ENCODE results near the gene U2AF1L4.

U2AF1L4 gene

DNA sequence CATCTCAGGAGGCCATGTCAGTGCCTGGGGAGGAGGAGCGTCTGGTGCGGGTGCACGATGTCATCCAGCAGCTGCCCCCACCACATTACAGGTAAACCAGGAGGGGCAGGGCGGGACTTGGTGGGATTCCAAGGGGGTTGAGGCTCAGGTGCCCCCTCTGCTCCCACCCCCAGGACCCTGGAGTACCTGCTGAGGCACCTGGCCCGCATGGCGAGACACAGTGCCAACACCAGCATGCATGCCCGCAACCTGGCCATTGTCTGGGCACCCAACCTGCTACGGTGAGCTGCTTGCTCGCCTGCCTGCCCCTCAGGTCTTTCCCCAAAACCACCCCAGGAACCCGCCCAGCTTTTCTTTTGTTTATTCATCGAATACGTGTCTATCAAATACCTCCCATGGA, 37.4 kb upstream of the U2AF1L4 start:
- no peak for DNase-seq

DNA sequence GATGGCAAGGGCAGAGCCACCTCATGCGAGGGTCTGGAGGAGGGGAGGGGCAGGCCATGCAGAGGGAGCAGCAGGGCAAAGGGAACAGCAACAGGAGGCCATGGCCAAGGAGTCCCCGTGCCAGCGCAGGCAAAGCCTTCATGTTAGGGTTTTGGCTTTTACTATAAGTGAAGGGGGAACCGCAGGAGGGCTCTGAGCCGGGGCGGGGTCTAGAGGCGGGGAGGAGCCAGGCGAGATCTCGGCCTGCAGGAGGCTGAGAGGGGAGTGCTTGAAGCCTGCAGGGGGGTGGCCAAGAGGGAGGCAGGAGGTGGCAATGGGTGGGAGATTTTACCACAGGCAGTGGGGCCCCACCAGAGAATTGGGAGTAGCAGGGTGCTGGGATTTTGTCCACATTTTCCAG, 36.4 kb upstream of the U2AF1L4 start:
- Histone ChIP-seq H3K27me3 (no peaks in the 10 kb centered on the region), H3K9me3 (no peaks in the 10 kb centered on the region), H3K27ac (no peak overlapping the region), H3K4me1 (peaks cover 0 to under 1% (median 0%) of the 10 kb centered on the region in 4 donors), H3K36me3 (peaks cover 22 to 92% (median 50%) of the 10 kb centered on the region in 3 donors), H3K4me3 (no peak overlapping the region)
- intact Hi-C loops (cut with DNase I; ENCODE audit: low total_unique reads): no loop called here
- TF ChIP-seq, protein P1, sequence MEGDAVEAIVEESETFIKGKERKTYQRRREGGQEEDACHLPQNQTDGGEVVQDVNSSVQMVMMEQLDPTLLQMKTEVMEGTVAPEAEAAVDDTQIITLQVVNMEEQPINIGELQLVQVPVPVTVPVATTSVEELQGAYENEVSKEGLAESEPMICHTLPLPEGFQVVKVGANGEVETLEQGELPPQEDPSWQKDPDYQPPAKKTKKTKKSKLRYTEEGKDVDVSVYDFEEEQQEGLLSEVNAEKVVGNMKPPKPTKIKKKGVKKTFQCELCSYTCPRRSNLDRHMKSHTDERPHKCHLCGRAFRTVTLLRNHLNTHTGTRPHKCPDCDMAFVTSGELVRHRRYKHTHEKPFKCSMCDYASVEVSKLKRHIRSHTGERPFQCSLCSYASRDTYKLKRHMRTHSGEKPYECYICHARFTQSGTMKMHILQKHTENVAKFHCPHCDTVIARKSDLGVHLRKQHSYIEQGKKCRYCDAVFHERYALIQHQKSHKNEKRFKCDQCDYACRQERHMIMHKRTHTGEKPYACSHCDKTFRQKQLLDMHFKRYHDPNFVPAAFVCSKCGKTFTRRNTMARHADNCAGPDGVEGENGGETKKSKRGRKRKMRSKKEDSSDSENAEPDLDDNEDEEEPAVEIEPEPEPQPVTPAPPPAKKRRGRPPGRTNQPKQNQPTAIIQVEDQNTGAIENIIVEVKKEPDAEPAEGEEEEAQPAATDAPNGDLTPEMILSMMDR (IDR thresholded peaks at IDR 0.05): no peak
- DNase-seq: no peak

More for the DNA sequence above, 37.4 kb upstream of the U2AF1L4 start:
- TF ChIP-seq, protein P1 (IDR thresholded peaks at IDR 0.05): no peak
- Histone ChIP-seq H3K9me3 (no peaks in the 10 kb centered on the region), H3K27ac (no peak overlapping the region), H3K4me1 (no peaks in the 10 kb centered on the region), H3K4me3 (no peak overlapping the region), H3K27me3 (no peaks in the 10 kb centered on the region), H3K36me3 (peaks cover 27 to 99% (median 50%) of the 10 kb centered on the region in 3 donors)
- intact Hi-C loops (cut with DNase I; ENCODE audit: low total_unique reads): no loop called here

DNA sequence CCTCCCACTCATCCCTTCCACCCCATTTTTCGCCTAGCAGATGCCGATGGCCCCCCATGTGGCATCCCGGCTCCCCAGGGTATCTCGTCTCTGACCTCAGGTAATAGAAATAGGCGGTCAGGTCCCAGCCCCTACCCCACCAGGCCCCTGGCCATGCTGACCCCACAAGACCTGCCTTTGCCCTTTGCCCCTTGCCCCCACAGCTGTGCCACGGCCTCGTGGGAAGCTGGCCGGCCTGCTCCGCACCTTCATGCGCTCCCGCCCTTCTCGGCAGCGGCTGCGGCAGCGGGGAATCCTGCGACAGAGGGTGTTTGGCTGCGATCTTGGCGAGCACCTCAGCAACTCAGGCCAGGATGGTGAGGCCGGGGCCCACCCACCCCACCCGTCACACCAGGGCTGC, 35.5 kb upstream of the U2AF1L4 start:
- no peaks in the 10 kb centered on the region for H3K27me3 ChIP-seq
- peaks cover 0 to 10% (median 8%) of the 10 kb centered on the region in 4 donors for H3K4me1 ChIP-seq
- intact Hi-C loops (cut with DNase I; ENCODE audit: low total_unique reads): no loop called here
- TF ChIP-seq, protein P1 (IDR thresholded peaks at IDR 0.05): no peak
- H3K4me3 ChIP-seq: no peak overlapping the region
- no peak overlapping the region for H3K27ac ChIP-seq
- no peaks in the 10 kb centered on the region for H3K9me3 ChIP-seq
- H3K36me3 ChIP-seq: peaks cover 22 to 82% (median 46%) of the 10 kb centered on the region in 3 donors
- no peak for DNase-seq

DNA sequence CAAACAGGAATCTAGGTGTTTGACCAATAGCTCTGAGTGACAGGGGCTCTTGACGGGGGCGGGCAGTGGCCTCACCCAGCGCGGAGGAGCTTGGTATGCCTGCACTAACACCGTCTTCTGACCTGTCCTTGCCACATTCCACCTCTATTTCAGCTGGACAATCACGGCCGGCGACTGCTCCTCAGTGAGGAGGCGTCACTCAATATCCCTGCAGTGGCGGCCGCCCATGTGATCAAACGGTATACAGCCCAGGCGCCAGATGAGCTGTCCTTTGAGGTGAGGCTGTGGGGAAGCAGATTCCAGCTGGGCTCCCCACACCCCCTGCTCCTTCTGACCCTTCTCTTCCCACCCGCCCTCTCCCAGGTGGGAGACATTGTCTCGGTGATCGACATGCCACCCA, 34.8 kb upstream of the U2AF1L4 start:
- Histone ChIP-seq H3K4me1 (peaks cover 0 to 12% (median 9%) of the 10 kb centered on the region in 4 donors), H3K4me3 (no peak overlapping the region), H3K36me3 (peaks cover 22 to 76% (median 40%) of the 10 kb centered on the region in 3 donors), H3K27ac (no peak overlapping the region), H3K27me3 (no peaks in the 10 kb centered on the region), H3K9me3 (no peaks in the 10 kb centered on the region)
- intact Hi-C loops (cut with DNase I; ENCODE audit: low total_unique reads): no loop called here
- DNase-seq: no peak
- TF ChIP-seq, protein P1 (IDR thresholded peaks at IDR 0.05): no peak

DNA sequence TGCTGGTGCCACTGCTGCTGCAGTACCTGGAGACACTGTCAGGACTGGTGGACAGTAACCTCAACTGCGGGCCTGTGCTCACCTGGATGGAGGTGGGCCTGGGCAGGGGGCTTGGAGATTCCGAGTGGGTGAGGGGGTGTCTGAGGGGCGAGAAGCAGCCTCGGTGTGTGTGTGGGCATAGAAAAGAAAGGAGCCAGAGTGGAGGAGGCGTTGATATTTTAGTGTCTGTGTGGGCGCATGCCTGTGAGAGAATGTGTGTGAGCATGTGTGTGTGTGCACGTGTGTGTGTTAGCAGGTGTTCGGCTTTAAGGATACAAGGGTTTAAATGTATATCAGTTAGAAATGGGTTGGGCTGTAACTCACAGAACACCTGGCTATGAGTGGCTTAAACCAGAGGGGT, 33.8 kb upstream of the U2AF1L4 start:
- no peak for DNase-seq
- intact Hi-C loops (cut with DNase I; ENCODE audit: low total_unique reads): no loop called here
- Histone ChIP-seq H3K4me3 (no peak overlapping the region), H3K27ac (no peak overlapping the region), H3K4me1 (peaks cover 0 to 19% (median 15%) of the 10 kb centered on the region in 4 donors), H3K36me3 (peaks cover 22 to 66% (median 36%) of the 10 kb centered on the region in 3 donors), H3K27me3 (no peaks in the 10 kb centered on the region), H3K9me3 (no peaks in the 10 kb centered on the region)
- TF ChIP-seq, protein P1 (IDR thresholded peaks at IDR 0.05): no peak

DNA sequence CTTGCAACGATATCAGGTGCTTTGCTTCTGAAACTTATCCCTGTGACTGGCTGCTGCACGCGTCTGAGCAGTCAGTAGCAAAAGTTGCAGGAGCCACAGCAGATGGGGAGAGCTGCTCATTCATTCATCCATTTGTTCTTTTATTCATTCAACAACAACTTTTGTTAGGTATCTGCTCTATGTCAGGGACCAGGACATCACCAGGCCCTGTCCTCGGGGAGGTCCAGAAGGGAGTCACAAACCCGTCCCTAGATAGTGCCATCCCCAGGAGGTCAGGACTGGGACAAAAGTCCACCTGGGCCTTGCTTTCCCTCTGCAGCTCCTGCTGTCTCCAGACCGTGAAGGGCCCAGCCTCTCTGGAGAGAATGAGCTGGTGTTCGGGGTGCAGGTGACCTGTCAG, 32.7 kb upstream of the U2AF1L4 start:
- intact Hi-C loops (cut with DNase I; ENCODE audit: low total_unique reads): no loop called here
- Histone ChIP-seq H3K27ac (no peak overlapping the region), H3K27me3 (no peaks in the 10 kb centered on the region), H3K4me1 (peaks cover 0 to 19% (median 15%) of the 10 kb centered on the region in 4 donors), H3K9me3 (no peaks in the 10 kb centered on the region), H3K36me3 (peaks cover 22 to 56% (median 36%) of the 10 kb centered on the region in 3 donors), H3K4me3 (no peak overlapping the region)
- TF ChIP-seq, protein P1 (IDR thresholded peaks at IDR 0.05): no peak
- DNase-seq: no peak

All from tibial artery (tissue), 4 donors.